GM12892 (cell line): Measurements from ENCODE around the gene AKR1C2.
"Not testable (repeated sequence)": the region's sequence is repeated elsewhere in the genome, so short reads cannot be mapped to it uniquely, and the experiment has no call there.

Experiments used
- POLR2A ChIP-seq: IDR thresholded peaks from 2 replicates; pipeline ENCODE4 v1.6.1; 2011; ENCODE audit warnings: low read depth, low read length, control low read depth
- POLR2AphosphoS5 ChIP-seq: IDR thresholded peaks from 2 replicates; pipeline ENCODE4 v1.6.1; 2011; ENCODE audit warnings: low read depth, low read length, control low read depth
- TAF1 ChIP-seq: IDR thresholded peaks from 2 replicates; pipeline ENCODE4 v1.6.1; 2011; ENCODE audit warnings: low read depth, mild to moderate bottlenecking, control low read depth, low read length, borderline replicate concordance

GRCh38 chr10:5004030-5004385, 351 bp upstream of the AKR1C2 start:
- not testable (repeated sequence) for TF ChIP-seq POLR2A, POLR2AphosphoS5, TAF1
